SK-N-SH treated with all-trans-retinoic acid at 6 μM for 48 hours (cell line): Measurements from ENCODE around the gene OR2A1.
"Not testable (repeated sequence)": the region's sequence is repeated elsewhere in the genome, so short reads cannot be mapped to it uniquely, and the experiment has no call there.

Experiments used
- TSHZ2 ChIP-seq: fragments of 250-450 bp; sonication (Bioruptor Pico); IDR thresholded peaks from 2 replicates; pipeline ENCODE4 v1.5.0; 2020; ENCODE audit warnings: mild to moderate bottlenecking, moderate library complexity
- ZC3H10 ChIP-seq: fragments of 250-450 bp; sonication (Bioruptor Pico); IDR thresholded peaks from 2 replicates; pipeline ENCODE4 v1.5.1; 2021; ENCODE audit warnings: mild to moderate bottlenecking, moderate library complexity
- ZNF8 ChIP-seq: fragments of 450-650 bp; formaldehyde crosslinking; IDR thresholded peaks from 2 replicates; pipeline ENCODE4 v1.5.0; 2020; ENCODE audit warnings: mild to moderate bottlenecking, moderate library complexity

- TF ChIP-seq ZC3H10, TSHZ2, ZNF8 (CRISPR knock-in tag): not testable (repeated sequence)
Measured at GRCh38 chr7:144321677-144322206, 9.5 kb downstream of the OR2A1 start.
